Measurements from ENCODE around the gene MAPK1. TPM values are rescaled to one million over a fixed set of nuclear protein-coding genes. Genes with fewer than 3 reads are reported as not detected.
"Not testable (repeated sequence)": the region's sequence is repeated elsewhere in the genome, so short reads cannot be mapped to it uniquely, and the experiment has no call there.

Gene MAPK1
- total RNA-seq, 4 donors from 2014 or later: 45.3 to 122 (median 75.2) TPM

- H3K4me1 ChIP-seq: peaks cover 0 to 4% of the 10 kb centered on the region in 2 donors
- no peaks in the 10 kb centered on the region for H3K9me3 ChIP-seq
- DNase-seq: no peak
- no peaks in the 10 kb centered on the region for H3K36me3 ChIP-seq
- H3K27me3 ChIP-seq: no peaks in the 10 kb centered on the region
- H3K27ac ChIP-seq: no peak overlapping the region
- TF ChIP-seq POLR2A (IDR thresholded peaks at IDR 0.05) (no peak), CTCF (IDR thresholded peaks at IDR 0.05) (no peak)
- intact Hi-C loops (cut with DNase I; ENCODE audit: low total_unique reads): no loop called here
- no peak overlapping the region for H3K4me3 ChIP-seq
These were observed 41.2 kb downstream of the MAPK1 start for GRCh38 chr22:21826204-21826603.

DNA sequence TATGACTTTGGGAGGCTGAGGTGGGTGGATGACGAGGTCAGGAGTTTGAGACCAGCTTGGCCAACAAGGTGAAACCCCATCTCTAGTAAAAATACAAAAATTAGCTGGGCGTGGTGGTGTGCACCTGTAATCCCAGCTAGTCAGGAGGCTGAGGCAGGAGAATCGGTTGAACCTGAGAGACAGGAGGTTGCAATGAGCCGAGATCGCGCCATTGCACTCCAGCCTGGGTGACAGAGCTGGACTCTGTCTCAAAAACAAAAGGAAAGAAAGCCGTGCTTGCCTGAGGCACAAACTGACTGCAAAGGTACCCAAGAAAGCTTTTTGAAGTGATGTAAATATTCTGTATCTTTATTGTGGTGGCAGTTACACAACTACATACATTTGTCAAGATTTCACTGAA, 42.5 kb downstream of the MAPK1 start:
- H3K4me3 ChIP-seq; H3K27ac ChIP-seq; H3K9me3 ChIP-seq; DNase-seq; H3K36me3 ChIP-seq; intact Hi-C loops (cut with DNase I; ENCODE audit: low total_unique reads); H3K4me1 ChIP-seq; H3K27me3 ChIP-seq: not testable (repeated sequence)

- no peak overlapping the region for H3K27ac ChIP-seq
- no peak overlapping the region for H3K4me3 ChIP-seq
- H3K9me3 ChIP-seq: no peaks in the 10 kb centered on the region
- TF ChIP-seq POLR2A (IDR thresholded peaks at IDR 0.05) (no peak), CTCF (IDR thresholded peaks at IDR 0.05) (no peak)
- DNase-seq: no peak
- no peaks in the 10 kb centered on the region for H3K36me3 ChIP-seq
- no peaks in the 10 kb centered on the region for H3K27me3 ChIP-seq
- intact Hi-C loops (cut with DNase I; ENCODE audit: low total_unique reads): no loop called here
- no peaks in the 10 kb centered on the region for H3K4me1 ChIP-seq
These were observed 43.0 kb downstream of the MAPK1 start for GRCh38 chr22:21824445-21824912.

- Histone ChIP-seq H3K27me3 (no peaks in the 10 kb centered on the region), H3K4me1 (no peaks in the 10 kb centered on the region), H3K9me3 (no peaks in the 10 kb centered on the region), H3K27ac (no peak overlapping the region), H3K36me3 (no peaks in the 10 kb centered on the region), H3K4me3 (no peak overlapping the region)
- intact Hi-C loops (cut with DNase I; ENCODE audit: low total_unique reads): no loop called here
- TF ChIP-seq CTCF (IDR thresholded peaks at IDR 0.05): no peak
- TF ChIP-seq POLR2A (IDR thresholded peaks at IDR 0.05): no peak
- DNase-seq: no peak
These were observed 43.6 kb downstream of the MAPK1 start for GRCh38 chr22:21823740-21824444.

- Histone ChIP-seq H3K36me3 (no peaks in the 10 kb centered on the region), H3K27ac (no peak overlapping the region), H3K4me3 (no peak overlapping the region), H3K9me3 (no peaks in the 10 kb centered on the region), H3K27me3 (no peaks in the 10 kb centered on the region), H3K4me1 (no peaks in the 10 kb centered on the region)
- DNase-seq: no peak
- intact Hi-C loops (cut with DNase I; ENCODE audit: low total_unique reads): no loop called here
- TF ChIP-seq POLR2A (IDR thresholded peaks at IDR 0.05): no peak
- no peak for TF ChIP-seq CTCF (IDR thresholded peaks at IDR 0.05)
These were observed 48.2 kb downstream of the MAPK1 start for GRCh38 chr22:21819183-21819770.

Data from uterus (tissue), 4 donors.